ENCODE measurements around the gene TNK2.
"Not testable (repeated sequence)": the region's sequence is repeated elsewhere in the genome, so short reads cannot be mapped to it uniquely, and the experiment has no call there.

Gene TNK2

GRCh38 chr3:195873281-195873887 is 35.0 kb downstream of the TNK2 start:
- Histone ChIP-seq H3K9ac (ENCODE audit: low read length) (no peak overlapping the region), H4K20me1 (ENCODE audit: low read depth, low read length) (no peaks in the 10 kb centered on the region), H3K4me2 (ENCODE audit: low read depth, low read length, poor library complexity, severe bottlenecking) (no peak overlapping the region), H3K27me3 (ENCODE audit: low read length) (no peaks in the 10 kb centered on the region), H3K9me3 (ENCODE audit: insufficient read depth, low read length) (no peaks in the 10 kb centered on the region), H3K9me2 (replicated peaks; ENCODE audit: insufficient read depth, low read length) (no peaks in the 10 kb centered on the region), H3K27ac (ENCODE audit: low read depth, low read length) (no peak overlapping the region), H3K79me2 (ENCODE audit: insufficient read depth, low read length) (no peaks in the 10 kb centered on the region), H3F3A (ENCODE audit: insufficient read depth) (no peaks in the 10 kb centered on the region), H2AFZ (ENCODE audit: low read depth, low read length, severe bottlenecking) (no peak overlapping the region), H3K36me3 (ENCODE audit: low read length) (no peaks in the 10 kb centered on the region), H3K4me3 (ENCODE audit: insufficient read depth, low read length, poor library complexity, severe bottlenecking) (no peak overlapping the region)
- TF ChIP-seq EZH2phosphoT487 (conservative IDR thresholded peaks at IDR 0.05; ENCODE audit: low read length): no peak
- no peak for TF ChIP-seq CTCF (IDR thresholded peaks at IDR 0.05; ENCODE audit: insufficient read depth, low read length, poor library complexity, severe bottlenecking)

GRCh38 chr3:195872800-195873199 is 35.6 kb downstream of the TNK2 start:
- Histone ChIP-seq H3K4me2 (ENCODE audit: low read depth, low read length, poor library complexity, severe bottlenecking) (no peak overlapping the region), H4K20me1 (ENCODE audit: low read depth, low read length) (no peaks in the 10 kb centered on the region), H3K9ac (ENCODE audit: low read length) (no peak overlapping the region), H3K27ac (ENCODE audit: low read depth, low read length) (no peak overlapping the region), H3K9me3 (ENCODE audit: insufficient read depth, low read length) (no peaks in the 10 kb centered on the region), H3F3A (ENCODE audit: insufficient read depth) (no peaks in the 10 kb centered on the region), H3K27me3 (ENCODE audit: low read length) (no peaks in the 10 kb centered on the region), H3K36me3 (ENCODE audit: low read length) (no peaks in the 10 kb centered on the region), H3K4me3 (ENCODE audit: insufficient read depth, low read length, poor library complexity, severe bottlenecking) (no peak overlapping the region), H3K9me2 (replicated peaks; ENCODE audit: insufficient read depth, low read length) (no peaks in the 10 kb centered on the region), H3K79me2 (ENCODE audit: insufficient read depth, low read length) (no peaks in the 10 kb centered on the region), H2AFZ (ENCODE audit: low read depth, low read length, severe bottlenecking) (no peak overlapping the region)
- TF ChIP-seq CTCF (IDR thresholded peaks at IDR 0.05; ENCODE audit: insufficient read depth, low read length, poor library complexity, severe bottlenecking): no peak
- TF ChIP-seq EZH2phosphoT487 (conservative IDR thresholded peaks at IDR 0.05; ENCODE audit: low read length): no peak

GRCh38 chr3:195872097-195872496 is 36.3 kb downstream of the TNK2 start:
- no peak overlapping the region for H3K4me3 ChIP-seq (ENCODE audit: insufficient read depth, low read length, poor library complexity, severe bottlenecking)
- H3K27ac ChIP-seq (ENCODE audit: low read depth, low read length): no peak overlapping the region
- H3K27me3 ChIP-seq (ENCODE audit: low read length): no peaks in the 10 kb centered on the region
- no peaks in the 10 kb centered on the region for H3K9me2 ChIP-seq (replicated peaks; ENCODE audit: insufficient read depth, low read length)
- no peaks in the 10 kb centered on the region for H4K20me1 ChIP-seq (ENCODE audit: low read depth, low read length)
- TF ChIP-seq CTCF (IDR thresholded peaks at IDR 0.05; ENCODE audit: insufficient read depth, low read length, poor library complexity, severe bottlenecking) (no peak), EZH2phosphoT487 (conservative IDR thresholded peaks at IDR 0.05; ENCODE audit: low read length) (no peak)
- H3K36me3 ChIP-seq (ENCODE audit: low read length): no peaks in the 10 kb centered on the region
- no peak overlapping the region for H2AFZ ChIP-seq (ENCODE audit: low read depth, low read length, severe bottlenecking)
- H3K4me2 ChIP-seq (ENCODE audit: low read depth, low read length, poor library complexity, severe bottlenecking): no peak overlapping the region
- H3K9ac ChIP-seq (ENCODE audit: low read length): no peak overlapping the region
- H3K9me3 ChIP-seq (ENCODE audit: insufficient read depth, low read length): no peaks in the 10 kb centered on the region
- H3K79me2 ChIP-seq (ENCODE audit: insufficient read depth, low read length): no peaks in the 10 kb centered on the region
- H3F3A ChIP-seq (ENCODE audit: insufficient read depth): no peaks in the 10 kb centered on the region

- H3K9me2 ChIP-seq (replicated peaks; ENCODE audit: insufficient read depth, low read length); H2AFZ ChIP-seq (ENCODE audit: low read depth, low read length, severe bottlenecking); H3K9me3 ChIP-seq (ENCODE audit: insufficient read depth, low read length); H3K4me3 ChIP-seq (ENCODE audit: insufficient read depth, low read length, poor library complexity, severe bottlenecking); H3K27ac ChIP-seq (ENCODE audit: low read depth, low read length); H3F3A ChIP-seq (ENCODE audit: insufficient read depth); H3K79me2 ChIP-seq (ENCODE audit: insufficient read depth, low read length); H3K4me2 ChIP-seq (ENCODE audit: low read depth, low read length, poor library complexity, severe bottlenecking); H3K27me3 ChIP-seq (ENCODE audit: low read length); H3K9ac ChIP-seq (ENCODE audit: low read length); H3K36me3 ChIP-seq (ENCODE audit: low read length); H4K20me1 ChIP-seq (ENCODE audit: low read depth, low read length): not testable (repeated sequence)
These were observed 36.7 kb downstream of the TNK2 start for GRCh38 chr3:195871686-195872085.
